ENCODE measurements around the gene GLI2.

The GLI2 gene

DNA sequence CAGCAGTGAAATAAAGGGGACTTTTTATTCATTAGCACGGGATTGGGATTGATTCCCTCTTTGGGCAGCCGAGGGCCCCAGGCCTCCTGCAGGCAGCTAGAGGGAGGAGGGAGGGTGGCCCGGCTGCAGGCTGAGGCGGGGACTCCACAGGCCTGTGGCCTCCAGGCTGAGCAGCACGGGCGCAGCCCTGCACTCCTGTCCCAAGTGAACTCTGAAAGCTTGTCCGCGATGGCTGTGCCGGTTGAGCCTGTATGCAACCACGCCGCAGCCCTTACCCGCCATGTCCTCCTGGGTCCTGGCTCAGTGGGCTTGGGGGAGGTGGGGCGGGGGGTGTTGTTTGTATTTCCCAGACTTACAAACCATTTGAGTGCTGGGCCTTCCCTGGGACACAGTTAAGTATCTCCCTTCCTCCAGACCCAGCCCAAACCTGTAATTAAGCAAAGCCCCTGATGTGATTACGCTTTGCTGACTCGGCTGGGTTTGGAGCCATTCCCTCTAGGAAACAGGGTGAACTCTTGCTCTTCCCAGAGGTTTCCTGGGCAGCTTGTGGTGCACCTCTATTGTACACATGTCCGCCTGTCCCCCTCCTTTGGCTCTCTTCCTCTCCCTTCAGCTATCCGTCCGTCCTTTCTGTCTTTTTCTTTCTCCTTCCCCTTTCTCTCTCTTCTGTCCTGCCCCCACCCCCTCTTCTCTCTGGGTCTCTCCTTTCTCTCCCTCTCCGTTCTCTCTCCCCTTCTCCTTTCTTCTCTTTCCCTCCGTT is 5.3 kb downstream of the GLI2 start:
- H3K4me1 ChIP-seq (ENCODE audit: control insufficient read depth in 5 of 5, insufficient read depth in 5 of 5, low read length in 5 of 5) = peaks cover 0 to 30% (median 24%) of the 10 kb centered on the region in 5 donors
- peaks cover 38 to 70% (median 48%) of the 10 kb centered on the region in 5 donors for H3K27me3 ChIP-seq (ENCODE audit: control insufficient read depth in 5 of 5, insufficient read depth in 4 of 5, low read length in 5 of 5)
- no peak overlapping the region for H3K27ac ChIP-seq (ENCODE audit: low read depth, low read length)
- H3K36me3 ChIP-seq (ENCODE audit: control insufficient read depth in 5 of 5, insufficient read depth in 5 of 5, low read length in 5 of 5) = no peaks in the 10 kb centered on the region
- no peaks in the 10 kb centered on the region for H3K9me3 ChIP-seq (ENCODE audit: control insufficient read depth in 5 of 5, low read length in 5 of 5)
- H3K4me3 ChIP-seq (ENCODE audit: low read depth in 1 of 5, low read length in 5 of 5) = peak overlapping the region in 1 of 5 donors; percentile 27
- no peak overlapping the region for H3K9ac ChIP-seq (ENCODE audit: low read length in 5 of 5)

DNA sequence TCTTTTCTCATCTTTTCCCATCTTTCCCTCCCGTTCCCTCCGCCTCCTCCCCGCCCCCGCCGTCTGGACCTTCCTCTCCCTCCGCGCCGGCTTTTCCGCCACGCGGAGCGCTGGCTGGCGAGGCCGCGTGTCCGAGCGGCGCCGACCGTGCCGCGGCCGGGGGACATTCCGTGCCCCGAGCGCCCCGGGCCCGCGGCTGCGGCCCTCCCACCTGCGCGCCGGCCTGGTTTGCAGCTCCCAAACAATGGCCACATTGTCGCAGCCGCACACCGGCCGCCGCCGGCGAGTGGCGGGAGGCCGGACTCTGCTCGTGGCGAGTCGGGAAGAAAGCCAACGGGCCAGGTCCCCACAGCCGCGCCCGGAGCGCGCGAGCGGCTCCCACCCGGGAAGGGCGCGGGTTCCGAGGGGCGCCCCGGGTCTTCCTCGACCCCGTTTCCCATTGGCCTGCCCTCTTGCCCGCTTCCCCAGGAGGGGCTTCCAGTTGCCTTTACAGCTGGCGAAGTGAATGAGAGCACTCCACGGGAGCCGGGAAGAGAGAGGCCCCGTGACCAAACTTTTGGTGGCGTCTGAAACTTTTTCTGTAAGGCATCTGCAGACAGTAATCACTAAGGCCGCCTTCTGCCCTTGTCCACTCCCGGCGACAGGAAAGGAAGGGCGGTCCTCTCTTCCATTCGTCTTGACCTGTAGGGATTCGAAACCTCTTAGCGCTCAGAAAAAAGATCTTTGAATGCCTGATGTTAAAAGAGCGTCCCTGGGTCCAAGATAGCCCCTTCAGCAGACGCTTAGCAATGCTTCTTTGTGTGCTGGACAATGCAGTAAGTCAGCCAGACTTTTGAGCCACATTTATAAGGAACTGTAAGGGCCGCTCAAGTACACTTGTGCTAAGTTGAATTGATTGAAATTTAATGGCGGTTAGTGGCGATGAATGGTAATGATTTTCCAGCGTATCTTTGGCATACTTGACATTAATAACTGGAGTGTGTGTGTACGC is 6.2 kb downstream of the GLI2 start:
- H3K27ac ChIP-seq (ENCODE audit: low read depth, low read length) = no peak overlapping the region
- peak overlapping the region in 3 of 5 donors; percentile 11 to 55 (median 32) for H3K4me3 ChIP-seq (ENCODE audit: low read depth in 1 of 5, low read length in 5 of 5)
- peaks cover 34 to 62% (median 41%) of the 10 kb centered on the region in 5 donors for H3K27me3 ChIP-seq (ENCODE audit: control insufficient read depth in 5 of 5, insufficient read depth in 4 of 5, low read length in 5 of 5)
- H3K9ac ChIP-seq (ENCODE audit: low read length in 5 of 5) = no peak overlapping the region
- H3K4me1 ChIP-seq (ENCODE audit: control insufficient read depth in 5 of 5, insufficient read depth in 5 of 5, low read length in 5 of 5) = peaks cover 0 to 21% (median 15%) of the 10 kb centered on the region in 5 donors
- no peaks in the 10 kb centered on the region for H3K36me3 ChIP-seq (ENCODE audit: control insufficient read depth in 5 of 5, insufficient read depth in 5 of 5, low read length in 5 of 5)
- H3K9me3 ChIP-seq (ENCODE audit: control insufficient read depth in 5 of 5, low read length in 5 of 5) = no peaks in the 10 kb centered on the region

GRCh38 chr2:120743657-120744056 is 8.0 kb downstream of the GLI2 start:
- H3K27me3 ChIP-seq (ENCODE audit: control insufficient read depth in 5 of 5, insufficient read depth in 4 of 5, low read length in 5 of 5) = peaks cover 21 to 48% (median 26%) of the 10 kb centered on the region in 5 donors

GRCh38 chr2:120744817-120745216 is 9.1 kb downstream of the GLI2 start:
- Histone ChIP-seq H3K4me3 (ENCODE audit: low read depth in 1 of 5, low read length in 5 of 5) (no peak overlapping the region), H3K9me3 (ENCODE audit: control insufficient read depth in 5 of 5, low read length in 5 of 5) (no peaks in the 10 kb centered on the region), H3K27ac (ENCODE audit: low read depth, low read length) (no peak overlapping the region), H3K4me1 (ENCODE audit: control insufficient read depth in 5 of 5, insufficient read depth in 5 of 5, low read length in 5 of 5) (peaks cover 0 to 10% (median 6%) of the 10 kb centered on the region in 5 donors), H3K36me3 (ENCODE audit: control insufficient read depth in 5 of 5, insufficient read depth in 5 of 5, low read length in 5 of 5) (no peaks in the 10 kb centered on the region), H3K9ac (ENCODE audit: low read length in 5 of 5) (no peak overlapping the region), H3K27me3 (ENCODE audit: control insufficient read depth in 5 of 5, insufficient read depth in 4 of 5, low read length in 5 of 5) (peaks cover 11 to 36% (median 19%) of the 10 kb centered on the region in 5 donors)

More at GRCh38 chr2:120743657-120744056, 8.0 kb downstream of the GLI2 start:
- H3K36me3 ChIP-seq (ENCODE audit: control insufficient read depth in 5 of 5, insufficient read depth in 5 of 5, low read length in 5 of 5) = no peaks in the 10 kb centered on the region
- H3K9me3 ChIP-seq (ENCODE audit: control insufficient read depth in 5 of 5, low read length in 5 of 5) = no peaks in the 10 kb centered on the region
- H3K9ac ChIP-seq (ENCODE audit: low read length in 5 of 5) = no peak overlapping the region
- peaks cover 0 to 10% (median 6%) of the 10 kb centered on the region in 5 donors for H3K4me1 ChIP-seq (ENCODE audit: control insufficient read depth in 5 of 5, insufficient read depth in 5 of 5, low read length in 5 of 5)
- no peak overlapping the region for H3K4me3 ChIP-seq (ENCODE audit: low read depth in 1 of 5, low read length in 5 of 5)
- no peak overlapping the region for H3K27ac ChIP-seq (ENCODE audit: low read depth, low read length)

DNA sequence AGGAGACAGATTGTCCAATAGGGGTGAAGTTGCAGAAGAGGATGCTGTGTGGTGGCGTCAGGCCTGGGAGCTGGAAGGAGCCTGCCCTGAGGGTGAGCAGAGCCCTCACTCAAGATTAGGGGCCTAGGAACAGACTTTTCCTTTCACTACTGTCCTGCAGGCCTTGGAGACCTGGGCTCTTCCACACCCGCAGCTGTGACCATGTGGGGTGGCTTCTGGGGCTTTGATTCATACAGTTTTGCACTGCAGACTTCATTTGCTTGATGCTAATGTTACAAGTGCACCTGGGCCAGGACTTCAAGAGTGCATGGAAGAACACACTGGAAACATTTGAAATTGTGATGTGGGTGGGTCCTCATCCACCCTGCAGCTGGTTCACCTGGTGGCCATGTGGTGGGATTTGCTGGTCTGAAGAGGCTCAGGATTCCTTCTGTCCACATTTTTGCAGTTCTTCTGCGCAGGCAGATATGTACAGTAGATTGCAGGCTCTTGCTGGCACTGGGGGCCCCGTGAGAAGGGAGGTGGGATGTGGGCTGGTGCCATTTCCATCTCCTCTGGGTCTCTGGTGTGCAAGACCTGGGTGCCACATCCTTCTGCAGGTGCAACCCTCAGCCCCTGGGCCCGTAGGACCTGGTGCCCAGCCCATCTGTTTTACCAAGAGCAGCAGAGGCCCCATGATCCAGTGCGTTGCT is 9.9 kb downstream of the GLI2 start:
- Histone ChIP-seq H3K9ac (ENCODE audit: low read length in 5 of 5) (no peak overlapping the region), H3K4me1 (ENCODE audit: control insufficient read depth in 5 of 5, insufficient read depth in 5 of 5, low read length in 5 of 5) (peaks cover 0 to 10% (median 6%) of the 10 kb centered on the region in 5 donors), H3K27me3 (ENCODE audit: control insufficient read depth in 5 of 5, insufficient read depth in 4 of 5, low read length in 5 of 5) (peaks cover 8 to 34% (median 17%) of the 10 kb centered on the region in 5 donors), H3K27ac (ENCODE audit: low read depth, low read length) (no peak overlapping the region), H3K36me3 (ENCODE audit: control insufficient read depth in 5 of 5, insufficient read depth in 5 of 5, low read length in 5 of 5) (no peaks in the 10 kb centered on the region), H3K9me3 (ENCODE audit: control insufficient read depth in 5 of 5, low read length in 5 of 5) (no peaks in the 10 kb centered on the region), H3K4me3 (ENCODE audit: low read depth in 1 of 5, low read length in 5 of 5) (no peak overlapping the region)

- no peak overlapping the region for H3K4me3 ChIP-seq (ENCODE audit: low read depth in 1 of 5, low read length in 5 of 5)
- H3K9me3 ChIP-seq (ENCODE audit: control insufficient read depth in 5 of 5, low read length in 5 of 5) = no peaks in the 10 kb centered on the region
- H3K36me3 ChIP-seq (ENCODE audit: control insufficient read depth in 5 of 5, insufficient read depth in 5 of 5, low read length in 5 of 5) = no peaks in the 10 kb centered on the region
- no peak overlapping the region for H3K9ac ChIP-seq (ENCODE audit: low read length in 5 of 5)
- H3K4me1 ChIP-seq (ENCODE audit: control insufficient read depth in 5 of 5, insufficient read depth in 5 of 5, low read length in 5 of 5) = peaks cover 0 to 9% (median 6%) of the 10 kb centered on the region in 5 donors
- peaks cover 6 to 28% (median 11%) of the 10 kb centered on the region in 5 donors for H3K27me3 ChIP-seq (ENCODE audit: control insufficient read depth in 5 of 5, insufficient read depth in 4 of 5, low read length in 5 of 5)
- H3K27ac ChIP-seq (ENCODE audit: low read depth, low read length) = no peak overlapping the region
Observed at GRCh38 chr2:120746144-120746543, 10.5 kb downstream of the GLI2 start.

GRCh38 chr2:120747281-120747680 is 11.6 kb downstream of the GLI2 start:
- Histone ChIP-seq H3K27me3 (ENCODE audit: control insufficient read depth in 5 of 5, insufficient read depth in 4 of 5, low read length in 5 of 5) (peaks cover 0 to 20% (median 4%) of the 10 kb centered on the region in 5 donors), H3K9ac (ENCODE audit: low read length in 5 of 5) (no peak overlapping the region), H3K27ac (ENCODE audit: low read depth, low read length) (no peak overlapping the region), H3K4me3 (ENCODE audit: low read depth in 1 of 5, low read length in 5 of 5) (no peak overlapping the region), H3K9me3 (ENCODE audit: control insufficient read depth in 5 of 5, low read length in 5 of 5) (no peaks in the 10 kb centered on the region), H3K36me3 (ENCODE audit: control insufficient read depth in 5 of 5, insufficient read depth in 5 of 5, low read length in 5 of 5) (no peaks in the 10 kb centered on the region), H3K4me1 (ENCODE audit: control insufficient read depth in 5 of 5, insufficient read depth in 5 of 5, low read length in 5 of 5) (peaks cover 0 to 2% (median 0%) of the 10 kb centered on the region in 5 donors)

GRCh38 chr2:120747706-120748105 is 12.0 kb downstream of the GLI2 start:
- peaks cover 0 to 2% (median 0%) of the 10 kb centered on the region in 5 donors for H3K4me1 ChIP-seq (ENCODE audit: control insufficient read depth in 5 of 5, insufficient read depth in 5 of 5, low read length in 5 of 5)
- H3K27me3 ChIP-seq (ENCODE audit: control insufficient read depth in 5 of 5, insufficient read depth in 4 of 5, low read length in 5 of 5) = peaks cover 0 to 19% (median 3%) of the 10 kb centered on the region in 5 donors
- H3K36me3 ChIP-seq (ENCODE audit: control insufficient read depth in 5 of 5, insufficient read depth in 5 of 5, low read length in 5 of 5) = no peaks in the 10 kb centered on the region
- no peak overlapping the region for H3K4me3 ChIP-seq (ENCODE audit: low read depth in 1 of 5, low read length in 5 of 5)
- H3K27ac ChIP-seq (ENCODE audit: low read depth, low read length) = no peak overlapping the region
- no peak overlapping the region for H3K9ac ChIP-seq (ENCODE audit: low read length in 5 of 5)
- no peaks in the 10 kb centered on the region for H3K9me3 ChIP-seq (ENCODE audit: control insufficient read depth in 5 of 5, low read length in 5 of 5)

DNA sequence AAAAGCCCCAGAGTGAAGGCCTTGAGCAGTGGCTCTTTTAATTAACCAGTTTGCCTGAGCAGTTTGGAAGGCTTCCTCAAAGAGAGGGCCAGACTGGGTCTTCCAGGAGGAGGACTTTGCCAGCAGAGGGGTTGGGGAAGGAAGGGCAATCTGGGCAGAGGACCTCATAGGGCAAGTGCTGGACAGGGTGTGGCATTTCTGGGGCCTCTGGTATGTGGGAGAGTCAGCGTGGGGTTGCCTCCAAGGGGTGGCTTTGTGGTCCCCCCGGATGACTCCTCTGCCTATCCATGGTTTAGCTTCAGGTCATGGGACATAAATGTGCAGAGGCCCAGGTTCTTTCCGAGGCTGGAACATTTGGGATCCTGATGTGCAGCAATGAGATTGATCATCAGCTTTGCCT is 12.6 kb downstream of the GLI2 start:
- H3K4me1 ChIP-seq (ENCODE audit: control insufficient read depth in 5 of 5, insufficient read depth in 5 of 5, low read length in 5 of 5) = peaks cover 0 to 2% (median 0%) of the 10 kb centered on the region in 5 donors
- peaks cover 0 to 15% (median 2%) of the 10 kb centered on the region in 5 donors for H3K27me3 ChIP-seq (ENCODE audit: control insufficient read depth in 5 of 5, insufficient read depth in 4 of 5, low read length in 5 of 5)
- no peaks in the 10 kb centered on the region for H3K36me3 ChIP-seq (ENCODE audit: control insufficient read depth in 5 of 5, insufficient read depth in 5 of 5, low read length in 5 of 5)
- no peak overlapping the region for H3K27ac ChIP-seq (ENCODE audit: low read depth, low read length)
- H3K4me3 ChIP-seq (ENCODE audit: low read depth in 1 of 5, low read length in 5 of 5) = no peak overlapping the region
- H3K9me3 ChIP-seq (ENCODE audit: control insufficient read depth in 5 of 5, low read length in 5 of 5) = no peaks in the 10 kb centered on the region
- H3K9ac ChIP-seq (ENCODE audit: low read length in 5 of 5) = no peak overlapping the region

Data from subcutaneous abdominal adipose tissue (tissue), 5 donors.